Cerebellar cortex (tissue), 1 donor: ENCODE measurements around the gene PKD2L2.
"Not testable (repeated sequence)": the region's sequence is repeated elsewhere in the genome, so short reads cannot be mapped to it uniquely, and the experiment has no call there.

Experiments used
- DNase-seq: peaks from one replicate; pipeline ENCODE4 v3.0.0-alpha.2; 2015; ENCODE audit warnings: low spot score

PKD2L2 gene

DNA sequence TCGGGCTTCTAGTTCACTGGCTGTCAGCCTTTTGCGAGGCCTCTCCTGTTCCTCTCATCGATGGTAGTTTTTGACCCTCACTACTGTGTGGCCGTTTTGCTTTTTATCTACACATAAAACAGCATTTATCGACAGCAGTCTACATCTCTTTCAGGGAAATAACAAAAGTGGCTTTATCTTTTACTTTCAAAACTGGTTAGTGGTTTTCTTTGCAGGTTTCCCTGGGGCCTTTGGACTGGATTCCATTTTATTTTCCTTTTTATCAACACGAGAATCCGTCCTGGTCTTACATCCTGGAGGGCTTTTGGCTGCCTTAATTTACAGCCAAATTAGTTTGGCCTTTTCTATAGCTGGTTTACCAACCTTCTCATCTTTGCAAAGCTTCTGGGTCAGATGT is 793 bp upstream of the PKD2L2 start:
- DNase-seq = no peak

DNA sequence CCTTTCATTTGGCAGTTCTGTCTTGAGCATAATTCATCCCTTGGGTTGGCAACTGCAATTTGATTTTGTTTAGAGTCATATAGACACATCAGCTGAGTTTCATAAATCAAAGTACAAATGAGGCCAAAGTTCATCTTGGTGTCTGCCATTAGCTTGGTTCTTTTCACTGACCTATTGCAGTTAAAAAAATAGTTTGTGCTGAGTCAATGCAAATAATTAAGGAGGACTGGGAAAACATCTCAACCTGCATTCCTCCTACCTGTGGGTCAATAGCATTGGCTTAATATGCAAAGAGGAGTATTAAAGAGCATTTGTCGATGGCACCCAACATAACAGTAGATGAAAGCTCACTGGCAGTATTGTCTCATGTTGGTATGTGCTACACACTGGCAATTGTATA is 1.6 kb downstream of the PKD2L2 start:
- no peak for DNase-seq

DNA sequence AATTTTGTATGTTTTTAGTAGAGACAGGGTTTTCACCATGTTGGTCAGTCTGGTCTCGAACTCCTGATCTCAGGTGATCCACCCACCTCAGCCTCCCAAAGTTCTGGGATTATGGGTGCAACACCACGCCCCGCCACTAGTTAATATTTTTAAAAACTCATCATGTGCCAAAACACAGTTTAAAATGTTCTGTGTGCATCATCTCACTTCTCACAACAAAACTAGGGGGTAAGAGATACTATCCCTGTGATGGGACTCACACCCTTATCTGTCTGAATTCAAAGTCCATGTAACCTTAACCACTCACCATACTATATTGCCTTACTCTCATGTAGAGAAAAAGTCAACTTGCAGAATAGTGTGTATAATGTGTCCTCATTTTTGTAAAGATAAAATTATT is 2.6 kb downstream of the PKD2L2 start:
- DNase-seq = no peak

- no peak for DNase-seq
These were observed 5.3 kb downstream of the PKD2L2 start for GRCh38 chr5:137894586-137894985.

- no peak for DNase-seq
These were observed 7.3 kb downstream of the PKD2L2 start for GRCh38 chr5:137896560-137896959.

DNA sequence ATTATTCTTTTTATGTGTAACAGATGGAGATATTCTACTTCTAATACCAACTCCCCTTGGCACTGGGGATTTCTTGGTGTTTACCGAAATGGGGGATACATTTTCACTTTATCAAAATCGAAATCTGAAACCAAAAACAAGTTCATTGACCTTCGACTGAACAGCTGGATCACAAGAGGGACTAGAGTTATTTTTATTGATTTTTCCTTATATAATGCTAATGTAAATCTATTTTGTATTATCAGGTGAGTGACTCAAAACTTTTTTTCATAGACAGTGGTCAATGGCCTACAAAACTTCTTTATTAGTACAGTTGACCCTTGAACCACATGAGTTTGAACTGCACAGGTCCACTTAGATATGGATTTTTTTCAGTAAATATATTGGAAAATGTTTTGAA is 10.2 kb downstream of the PKD2L2 start:
- no peak for DNase-seq

DNA sequence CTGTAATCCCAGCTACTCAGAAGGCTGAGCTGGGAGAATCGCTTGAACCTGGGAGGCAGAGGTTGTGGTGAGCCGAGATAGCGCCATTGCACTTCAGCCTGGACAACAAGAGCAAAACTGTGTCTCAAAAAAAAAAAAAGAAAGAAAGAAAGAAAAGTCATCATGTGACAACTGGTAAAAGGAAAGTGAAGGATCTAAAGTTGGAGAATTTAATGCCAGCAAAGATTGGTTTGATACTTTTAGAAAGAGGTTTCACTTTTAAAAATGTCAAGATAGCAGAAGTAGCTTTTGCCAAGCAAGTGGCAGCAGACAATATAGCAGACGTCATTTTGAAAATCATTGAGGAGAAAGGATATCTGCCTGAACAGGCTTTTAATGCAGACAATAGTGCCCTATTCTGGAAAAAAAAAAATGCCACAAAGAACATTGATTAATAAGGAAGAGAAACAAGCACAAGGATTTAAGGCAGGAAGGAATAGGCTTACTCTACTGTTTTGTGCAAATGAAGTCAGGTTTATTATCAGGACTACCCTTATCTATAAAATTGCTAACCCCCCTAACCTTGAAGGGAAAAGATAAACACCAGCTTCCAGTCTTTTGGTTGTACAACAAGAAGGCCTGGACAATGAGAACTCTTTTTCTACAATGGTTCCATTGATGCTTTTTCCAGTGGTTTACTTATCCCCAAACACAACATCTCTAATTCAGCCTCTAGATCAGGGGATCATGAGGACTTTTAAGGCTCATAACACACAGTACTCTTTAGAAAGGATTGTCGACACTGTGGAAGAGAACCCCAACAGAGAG is 12.0 kb downstream of the PKD2L2 start:
- no peak for DNase-seq

DNA sequence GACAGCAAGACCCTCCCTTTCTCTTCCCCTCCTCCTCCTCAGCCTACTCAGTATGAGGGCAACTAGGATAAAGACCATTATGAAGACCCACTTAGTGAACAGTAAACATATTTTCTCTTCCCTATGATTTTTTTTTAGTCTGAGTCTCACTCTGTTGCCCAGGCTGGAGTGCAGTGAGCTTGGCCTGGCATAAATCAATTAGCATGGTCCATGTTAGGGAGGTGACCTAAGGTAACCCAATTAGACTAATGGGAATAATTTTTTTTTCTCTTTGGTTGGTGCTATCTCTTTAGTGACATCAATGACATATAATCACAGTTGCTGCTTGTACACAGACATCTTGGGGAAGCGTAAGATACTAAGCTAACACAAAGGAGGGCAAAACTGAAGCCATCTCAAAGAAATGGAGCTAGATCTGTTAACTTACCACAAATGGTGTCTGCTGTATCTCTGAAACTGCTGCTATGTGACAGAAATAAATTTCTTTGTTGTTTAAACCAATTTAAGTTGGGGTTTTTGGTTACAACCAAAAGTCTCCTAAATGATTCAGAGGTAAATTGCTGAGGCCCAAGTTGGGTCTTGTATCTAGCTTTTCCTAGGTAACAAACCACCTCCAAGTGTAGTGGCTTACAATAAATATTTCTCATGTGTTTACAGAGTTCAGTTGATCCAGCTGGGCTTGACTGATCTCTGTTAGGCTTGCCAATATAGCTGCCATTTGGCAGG is 13.3 kb downstream of the PKD2L2 start:
- no peak for DNase-seq

DNA sequence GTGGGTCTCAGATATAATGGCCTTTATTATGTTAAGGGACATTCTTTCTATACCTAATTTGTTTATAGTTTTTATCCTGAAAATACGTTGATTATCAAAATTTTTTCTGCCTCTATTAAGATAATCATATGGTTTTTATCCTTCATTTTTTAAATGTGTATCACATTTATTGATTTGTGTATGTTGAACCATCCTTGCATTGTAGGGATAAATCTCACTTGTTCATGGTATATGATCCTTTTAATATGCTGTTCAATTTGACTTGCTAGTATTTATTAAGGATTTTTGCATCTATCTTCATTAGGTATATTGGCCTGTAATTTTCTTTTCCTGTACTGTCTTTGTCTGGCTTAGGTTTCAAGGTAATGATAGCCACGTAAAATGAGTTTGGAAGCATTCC is 25.5 kb downstream of the PKD2L2 start:
- no peak for DNase-seq

GRCh38 chr5:137916923-137917322 is 27.7 kb downstream of the PKD2L2 start:
- DNase-seq = no peak

DNA sequence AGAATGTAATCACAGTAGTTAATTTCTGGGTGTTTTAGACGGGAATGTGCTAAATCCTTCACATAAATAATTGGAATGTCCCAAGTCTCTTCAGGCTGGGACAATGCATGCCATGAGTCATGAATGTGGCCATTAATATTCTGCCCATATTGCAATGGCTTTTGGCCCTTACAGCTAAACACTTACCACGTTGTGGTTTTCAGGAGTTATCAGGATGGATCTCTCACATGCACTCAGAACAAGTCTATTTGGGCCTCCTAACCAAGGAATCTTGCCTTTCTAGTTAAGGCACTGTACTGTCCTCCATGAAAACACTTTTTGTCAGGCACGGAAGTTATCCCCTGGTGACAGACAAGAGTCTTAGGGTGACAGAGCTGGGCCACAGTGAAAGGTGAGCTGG is 32.7 kb downstream of the PKD2L2 start:
- DNase-seq = no peak

- DNase-seq = no peak
These were observed 34.6 kb downstream of the PKD2L2 start for GRCh38 chr5:137923856-137924255.

DNA sequence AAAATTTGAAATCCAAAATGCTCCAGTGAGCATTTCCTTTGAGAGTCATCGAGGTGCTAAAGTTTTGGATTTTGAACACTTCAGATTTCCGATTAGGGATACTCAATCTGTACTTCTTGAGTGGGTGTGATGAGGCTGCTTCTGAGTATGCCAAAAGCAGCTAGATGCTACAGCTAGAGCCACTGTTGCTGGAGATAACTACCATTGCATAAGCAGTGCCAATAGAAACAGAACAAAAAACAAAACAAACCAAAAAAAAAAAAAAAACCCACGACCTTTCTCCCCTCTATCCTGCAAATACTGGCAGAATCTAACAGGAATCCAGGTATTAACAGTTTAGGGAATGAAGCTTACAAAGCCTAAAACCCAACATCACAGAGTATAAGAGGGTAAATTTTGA is 43.5 kb downstream of the PKD2L2 start:
- DNase-seq = no peak

DNA sequence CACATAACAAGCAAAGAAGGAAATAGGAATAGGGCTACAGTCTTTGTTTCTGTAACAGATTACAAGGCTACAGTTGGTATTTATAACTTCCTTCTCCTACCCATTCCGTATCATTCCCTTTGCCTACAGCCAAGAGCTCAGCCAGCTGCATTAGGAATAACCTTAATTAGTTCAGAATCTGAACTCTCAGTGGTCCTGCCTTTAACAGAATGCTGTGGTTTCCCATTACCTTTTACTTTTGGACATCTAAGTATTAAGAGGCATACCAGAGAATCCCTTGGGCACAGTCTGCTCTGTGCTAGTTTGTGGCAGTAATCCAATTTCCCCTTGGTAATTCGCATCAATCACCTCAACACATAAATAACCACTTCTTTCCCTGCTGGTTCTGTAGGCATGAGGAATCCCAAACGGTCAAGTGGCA is 44.2 kb downstream of the PKD2L2 start:
- peak; percentile 21 for DNase-seq

GRCh38 chr5:137935190-137935589 is 45.9 kb downstream of the PKD2L2 start:
- no peak for DNase-seq

DNA sequence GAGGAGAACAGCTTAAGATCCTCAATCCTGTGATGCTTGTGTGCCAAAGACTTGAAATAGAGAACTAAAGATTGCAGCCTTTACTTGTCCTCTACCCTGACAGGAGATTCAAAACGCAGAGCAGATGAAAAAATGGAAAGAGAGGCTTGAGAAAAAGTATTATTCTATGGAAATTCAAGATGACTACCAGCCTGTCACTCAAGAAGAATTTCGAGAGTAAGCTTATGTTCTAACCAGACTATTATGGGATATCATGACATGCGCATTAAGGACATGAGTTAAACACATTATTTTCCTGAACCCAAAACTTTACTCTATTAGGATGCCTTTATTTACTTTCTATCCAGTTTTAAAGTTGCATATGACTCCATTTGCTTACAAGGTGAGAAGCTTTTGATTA is 46.4 kb downstream of the PKD2L2 start:
- DNase-seq = no peak

- DNase-seq = no peak
These were observed 48.9 kb downstream of the PKD2L2 start for GRCh38 chr5:137937994-137938750.

- no peak for DNase-seq
These were observed 49.5 kb downstream of the PKD2L2 start for GRCh38 chr5:137938751-137939143.

GRCh38 chr5:137939331-137939730 is 50.1 kb downstream of the PKD2L2 start:
- DNase-seq = no peak

DNA sequence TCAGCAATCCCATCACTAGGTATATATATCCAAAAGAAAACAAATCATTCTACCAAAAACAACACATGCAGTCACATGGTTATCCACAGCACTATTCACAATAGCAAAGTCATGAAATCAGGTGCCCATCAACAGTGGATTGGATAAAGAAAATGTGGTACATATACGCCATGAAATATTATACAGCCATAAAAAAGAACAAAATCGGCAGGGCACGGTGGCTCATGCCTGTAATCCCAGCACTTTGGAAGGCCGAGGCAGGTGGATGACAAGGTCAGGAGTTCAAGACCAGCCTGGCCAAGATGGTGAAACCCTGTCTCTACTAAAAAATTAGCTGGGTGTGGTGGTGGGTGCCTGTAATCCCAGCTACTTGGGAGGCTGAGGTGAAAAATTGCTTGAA is 55.0 kb downstream of the PKD2L2 start:
- DNase-seq = not testable (repeated sequence)

DNA sequence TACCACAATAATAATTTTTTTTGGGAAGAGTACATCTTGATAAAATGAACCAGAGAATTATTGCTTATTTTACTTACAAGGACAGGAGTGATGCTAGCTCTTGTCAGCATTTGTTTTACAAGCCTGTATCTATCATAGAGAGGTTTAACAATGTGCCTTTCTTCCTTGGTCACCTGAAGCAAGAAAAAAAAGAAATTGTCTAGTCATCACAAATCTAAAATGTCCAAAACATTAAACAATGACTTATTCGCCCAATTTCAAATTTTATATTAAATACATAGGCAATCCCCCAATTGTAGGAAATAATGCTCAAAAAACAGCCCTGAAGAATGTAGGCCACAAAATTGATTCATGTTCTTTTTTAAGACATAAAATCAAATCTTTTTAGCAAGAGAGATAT is 56.6 kb downstream of the PKD2L2 start:
- no peak for DNase-seq

DNA sequence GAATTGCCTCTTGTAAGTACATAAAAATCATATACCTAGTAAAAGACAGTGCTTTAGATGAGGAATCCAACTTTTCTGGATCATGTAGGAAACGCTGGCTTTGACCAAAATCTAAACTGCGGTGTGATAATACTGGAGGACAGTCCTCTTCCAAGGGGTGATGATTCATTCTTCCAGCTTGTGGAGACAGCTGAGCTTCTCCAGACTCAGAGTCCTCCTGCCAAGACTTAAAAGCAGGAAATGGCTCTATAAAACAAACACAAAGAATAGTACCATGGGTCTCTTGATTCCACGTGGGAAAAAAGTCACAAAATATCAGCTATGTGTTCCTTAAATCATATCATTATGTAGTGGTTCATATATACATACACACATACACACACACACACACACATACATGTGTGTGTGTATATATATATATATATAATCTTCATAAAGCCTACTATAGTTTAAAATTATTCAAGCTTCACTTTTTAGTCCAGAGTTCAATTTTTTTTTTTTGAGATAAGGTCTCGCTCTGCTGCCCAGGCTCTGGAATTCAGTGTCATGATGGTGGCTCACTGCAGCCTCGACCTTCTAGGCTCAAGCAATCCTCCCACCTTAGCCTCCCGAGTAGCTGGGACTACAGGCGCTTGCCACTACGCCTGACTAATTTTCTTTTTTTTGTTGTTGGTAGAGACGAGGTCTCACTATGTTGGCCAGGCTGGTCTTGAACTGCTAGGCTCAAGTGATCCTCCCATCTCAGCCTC is 65.0 kb downstream of the PKD2L2 start:
- no peak for DNase-seq
